ENCODE measurements around the gene DLGAP1.

DLGAP1 gene

GRCh38 chr18:4093676-4094075 lies 361.4 kb downstream of the DLGAP1 start:
- Histone ChIP-seq H3K27ac (replicated peaks) (no peak overlapping the region), H3K4me3 (replicated peaks; ENCODE audit: insufficient read depth, low read length) (no peak overlapping the region), H3K27me3 (ENCODE audit: insufficient read depth, poor library complexity, severe bottlenecking) (no peaks in the 10 kb centered on the region)
- DNase-seq (ENCODE audit: low read depth in 1 of 2, low spot score in 1 of 2), result no peak
- no peak for TF ChIP-seq REST (IDR thresholded peaks at IDR 0.05; ENCODE audit: insufficient replicate concordance, low read depth)
- no peak for TF ChIP-seq SPI1 (IDR thresholded peaks at IDR 0.05; ENCODE audit: borderline replicate concordance, low read depth)
- no peak for TF ChIP-seq POLR2AphosphoS5 (IDR thresholded peaks at IDR 0.05; ENCODE audit: low read depth)
- TF ChIP-seq GABPA (IDR thresholded peaks at IDR 0.05; ENCODE audit: low read depth), result no peak
- TF ChIP-seq, protein P1, sequence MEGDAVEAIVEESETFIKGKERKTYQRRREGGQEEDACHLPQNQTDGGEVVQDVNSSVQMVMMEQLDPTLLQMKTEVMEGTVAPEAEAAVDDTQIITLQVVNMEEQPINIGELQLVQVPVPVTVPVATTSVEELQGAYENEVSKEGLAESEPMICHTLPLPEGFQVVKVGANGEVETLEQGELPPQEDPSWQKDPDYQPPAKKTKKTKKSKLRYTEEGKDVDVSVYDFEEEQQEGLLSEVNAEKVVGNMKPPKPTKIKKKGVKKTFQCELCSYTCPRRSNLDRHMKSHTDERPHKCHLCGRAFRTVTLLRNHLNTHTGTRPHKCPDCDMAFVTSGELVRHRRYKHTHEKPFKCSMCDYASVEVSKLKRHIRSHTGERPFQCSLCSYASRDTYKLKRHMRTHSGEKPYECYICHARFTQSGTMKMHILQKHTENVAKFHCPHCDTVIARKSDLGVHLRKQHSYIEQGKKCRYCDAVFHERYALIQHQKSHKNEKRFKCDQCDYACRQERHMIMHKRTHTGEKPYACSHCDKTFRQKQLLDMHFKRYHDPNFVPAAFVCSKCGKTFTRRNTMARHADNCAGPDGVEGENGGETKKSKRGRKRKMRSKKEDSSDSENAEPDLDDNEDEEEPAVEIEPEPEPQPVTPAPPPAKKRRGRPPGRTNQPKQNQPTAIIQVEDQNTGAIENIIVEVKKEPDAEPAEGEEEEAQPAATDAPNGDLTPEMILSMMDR (IDR thresholded peaks at IDR 0.05; ENCODE audit: insufficient read depth, low read length), result no peak

DNA sequence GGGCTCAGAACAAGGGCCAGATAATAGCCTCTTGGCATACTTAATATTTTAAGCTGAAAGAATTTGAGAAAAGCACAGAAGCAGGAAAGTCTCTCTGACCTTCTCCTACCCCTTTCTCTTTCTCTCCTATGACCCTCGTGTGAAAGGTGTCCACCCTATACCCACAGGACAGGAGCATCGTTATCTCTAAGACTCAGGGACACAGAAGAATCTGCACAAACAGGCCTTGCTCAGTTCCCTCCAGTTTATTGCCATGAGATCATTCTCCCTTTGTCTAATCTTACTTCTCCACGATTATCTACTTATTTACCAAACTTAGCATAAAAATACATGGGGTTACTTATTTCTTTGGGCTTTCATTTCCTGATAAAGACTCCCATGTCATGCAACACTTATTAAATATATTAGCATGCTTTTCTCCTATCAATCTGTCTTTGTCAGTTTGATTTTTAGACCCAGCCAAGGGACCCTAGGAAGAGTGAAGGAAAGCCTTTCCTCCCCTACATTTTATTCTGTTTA lies 370.7 kb downstream of the DLGAP1 start:
- DNase-seq (ENCODE audit: low read depth in 1 of 2, low spot score in 1 of 2), result no peak
- no peak overlapping the region for H3K27ac ChIP-seq (replicated peaks)
- TF ChIP-seq POLR2AphosphoS5 (IDR thresholded peaks at IDR 0.05; ENCODE audit: low read depth), result no peak
- no peak for TF ChIP-seq GABPA (IDR thresholded peaks at IDR 0.05; ENCODE audit: low read depth)
- TF ChIP-seq, protein P1 (IDR thresholded peaks at IDR 0.05; ENCODE audit: insufficient read depth, low read length), result no peak
- no peak for TF ChIP-seq REST (IDR thresholded peaks at IDR 0.05; ENCODE audit: insufficient replicate concordance, low read depth)
- TF ChIP-seq SPI1 (IDR thresholded peaks at IDR 0.05; ENCODE audit: borderline replicate concordance, low read depth), result no peak
- no peaks in the 10 kb centered on the region for H3K27me3 ChIP-seq (ENCODE audit: insufficient read depth, poor library complexity, severe bottlenecking)
- H3K4me3 ChIP-seq (replicated peaks; ENCODE audit: insufficient read depth, low read length), result no peak overlapping the region

GRCh38 chr18:4078246-4078645 lies 376.9 kb downstream of the DLGAP1 start:
- TF ChIP-seq REST (IDR thresholded peaks at IDR 0.05; ENCODE audit: insufficient replicate concordance, low read depth) (no peak), GABPA (IDR thresholded peaks at IDR 0.05; ENCODE audit: low read depth) (no peak), POLR2AphosphoS5 (IDR thresholded peaks at IDR 0.05; ENCODE audit: low read depth) (no peak), SPI1 (IDR thresholded peaks at IDR 0.05; ENCODE audit: borderline replicate concordance, low read depth) (no peak)
- TF ChIP-seq, protein P1 (IDR thresholded peaks at IDR 0.05; ENCODE audit: insufficient read depth, low read length), result no peak
- H3K27ac ChIP-seq (replicated peaks), result no peak overlapping the region
- no peak for DNase-seq (ENCODE audit: low read depth in 1 of 2, low spot score in 1 of 2)
- H3K27me3 ChIP-seq (ENCODE audit: insufficient read depth, poor library complexity, severe bottlenecking), result peaks cover 4% of the 10 kb centered on the region
- H3K4me3 ChIP-seq (replicated peaks; ENCODE audit: insufficient read depth, low read length), result no peak overlapping the region

Data from HL-60 (cell line).